ENCODE measurements around the gene ALCAM. TPM values are rescaled to one million over a fixed set of nuclear protein-coding genes. Genes with fewer than 3 reads are reported as not detected.

ALCAM gene
- total RNA-seq, 1 experiment from 2014 or later: 0.41 TPM

DNA sequence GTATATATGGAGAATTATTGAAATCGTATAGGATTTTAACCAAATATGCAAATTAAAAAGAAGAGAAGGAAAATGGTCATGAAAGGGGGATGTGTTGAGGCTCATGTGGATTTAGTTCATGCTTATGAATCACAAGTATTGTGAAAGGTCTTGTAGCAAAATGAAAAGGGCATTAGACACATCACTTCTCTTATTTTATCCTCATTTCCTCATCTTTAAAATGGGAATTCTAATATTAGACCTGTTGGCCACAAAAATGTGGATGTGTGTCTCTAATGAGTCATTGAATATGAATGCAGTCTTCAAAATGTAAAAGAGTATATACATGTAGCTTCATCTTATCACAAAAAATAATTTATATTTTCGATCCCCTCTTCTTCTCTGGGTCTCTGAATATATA, 14.9 kb upstream of the ALCAM start:
- POLR2A ChIA-PET: no interaction called here
- Histone ChIP-seq H3K4me3 (ENCODE audit: low read depth, low read length) (no peak overlapping the region), H3K36me3 (ENCODE audit: control insufficient read depth, insufficient read depth, low read length) (no peaks in the 10 kb centered on the region), H3K9me3 (no peaks in the 10 kb centered on the region), H3K4me1 (no peaks in the 10 kb centered on the region), H3K27me3 (replicated peaks; ENCODE audit: control insufficient read depth, insufficient read depth, low read length) (no peaks in the 10 kb centered on the region)
- TF ChIP-seq, protein P1, sequence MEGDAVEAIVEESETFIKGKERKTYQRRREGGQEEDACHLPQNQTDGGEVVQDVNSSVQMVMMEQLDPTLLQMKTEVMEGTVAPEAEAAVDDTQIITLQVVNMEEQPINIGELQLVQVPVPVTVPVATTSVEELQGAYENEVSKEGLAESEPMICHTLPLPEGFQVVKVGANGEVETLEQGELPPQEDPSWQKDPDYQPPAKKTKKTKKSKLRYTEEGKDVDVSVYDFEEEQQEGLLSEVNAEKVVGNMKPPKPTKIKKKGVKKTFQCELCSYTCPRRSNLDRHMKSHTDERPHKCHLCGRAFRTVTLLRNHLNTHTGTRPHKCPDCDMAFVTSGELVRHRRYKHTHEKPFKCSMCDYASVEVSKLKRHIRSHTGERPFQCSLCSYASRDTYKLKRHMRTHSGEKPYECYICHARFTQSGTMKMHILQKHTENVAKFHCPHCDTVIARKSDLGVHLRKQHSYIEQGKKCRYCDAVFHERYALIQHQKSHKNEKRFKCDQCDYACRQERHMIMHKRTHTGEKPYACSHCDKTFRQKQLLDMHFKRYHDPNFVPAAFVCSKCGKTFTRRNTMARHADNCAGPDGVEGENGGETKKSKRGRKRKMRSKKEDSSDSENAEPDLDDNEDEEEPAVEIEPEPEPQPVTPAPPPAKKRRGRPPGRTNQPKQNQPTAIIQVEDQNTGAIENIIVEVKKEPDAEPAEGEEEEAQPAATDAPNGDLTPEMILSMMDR (IDR thresholded peaks at IDR 0.05; ENCODE audit: insufficient read depth in 1 of 2, low read depth in 1 of 2, low read length in 1 of 2, severe bottlenecking in 1 of 2, unreplicated experiment in 1 of 2): no peak
- CTCF ChIA-PET: no interaction called here
- no peak overlapping the region for H3K27ac Mint-ChIP-seq (ENCODE audit: unreplicated experiment)
- no TSS peak for BruUV-seq (replicated peaks)
- H3K36me3 Mint-ChIP-seq (ENCODE audit: insufficient read depth, unreplicated experiment): no peaks in the 10 kb centered on the region
- intact Hi-C loops (cut with micrococcal nuclease; ENCODE audit: unreplicated experiment): no loop called here
- no peaks in the 10 kb centered on the region for H3K4me1 Mint-ChIP-seq (ENCODE audit: low read depth, unreplicated experiment)
- H3K4me3 Mint-ChIP-seq (ENCODE audit: unreplicated experiment): no peak overlapping the region
- no peak for DNase-seq
- no peaks in the 10 kb centered on the region for H3K9me3 Mint-ChIP-seq (ENCODE audit: unreplicated experiment)
- H3K27me3 Mint-ChIP-seq (ENCODE audit: insufficient read depth, unreplicated experiment): no peaks in the 10 kb centered on the region

DNA sequence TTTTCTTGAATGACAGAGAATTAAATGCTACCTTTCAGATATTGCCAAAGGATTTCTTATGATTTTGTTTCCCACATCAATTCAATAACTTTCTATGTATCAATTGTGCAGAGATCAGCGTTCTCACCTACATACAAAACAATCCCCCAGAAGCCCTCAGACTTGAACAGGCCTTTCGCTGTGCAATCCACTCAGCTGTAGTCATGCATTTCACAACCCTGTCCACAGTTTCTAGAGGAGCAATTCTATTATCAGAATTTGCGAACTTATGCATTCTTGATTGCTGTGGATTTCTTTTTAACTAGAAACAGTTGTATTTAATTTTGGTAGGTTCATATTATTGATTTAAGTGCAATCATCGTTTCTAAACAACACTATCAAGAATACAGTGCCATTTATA, 13.7 kb upstream of the ALCAM start:
- Histone ChIP-seq H3K4me3 (ENCODE audit: low read depth, low read length) (no peak overlapping the region), H3K36me3 (ENCODE audit: control insufficient read depth, insufficient read depth, low read length) (no peaks in the 10 kb centered on the region), H3K4me1 (no peaks in the 10 kb centered on the region), H3K27me3 (replicated peaks; ENCODE audit: control insufficient read depth, insufficient read depth, low read length) (no peaks in the 10 kb centered on the region), H3K9me3 (no peaks in the 10 kb centered on the region)
- Mint-ChIP-seq H3K9me3 (ENCODE audit: unreplicated experiment) (no peaks in the 10 kb centered on the region), H3K4me3 (ENCODE audit: unreplicated experiment) (no peak overlapping the region), H3K27me3 (ENCODE audit: insufficient read depth, unreplicated experiment) (peaks cover 3% of the 10 kb centered on the region), H3K27ac (ENCODE audit: unreplicated experiment) (no peak overlapping the region), H3K4me1 (ENCODE audit: low read depth, unreplicated experiment) (no peaks in the 10 kb centered on the region), H3K36me3 (ENCODE audit: insufficient read depth, unreplicated experiment) (no peaks in the 10 kb centered on the region)
- CTCF ChIA-PET: no interaction called here
- BruUV-seq (replicated peaks): no TSS peak
- POLR2A ChIA-PET: no interaction called here
- TF ChIP-seq, protein P1 (IDR thresholded peaks at IDR 0.05; ENCODE audit: insufficient read depth in 1 of 2, low read depth in 1 of 2, low read length in 1 of 2, severe bottlenecking in 1 of 2, unreplicated experiment in 1 of 2): no peak
- intact Hi-C loops (cut with micrococcal nuclease; ENCODE audit: unreplicated experiment): no loop called here
- DNase-seq: no peak

DNA sequence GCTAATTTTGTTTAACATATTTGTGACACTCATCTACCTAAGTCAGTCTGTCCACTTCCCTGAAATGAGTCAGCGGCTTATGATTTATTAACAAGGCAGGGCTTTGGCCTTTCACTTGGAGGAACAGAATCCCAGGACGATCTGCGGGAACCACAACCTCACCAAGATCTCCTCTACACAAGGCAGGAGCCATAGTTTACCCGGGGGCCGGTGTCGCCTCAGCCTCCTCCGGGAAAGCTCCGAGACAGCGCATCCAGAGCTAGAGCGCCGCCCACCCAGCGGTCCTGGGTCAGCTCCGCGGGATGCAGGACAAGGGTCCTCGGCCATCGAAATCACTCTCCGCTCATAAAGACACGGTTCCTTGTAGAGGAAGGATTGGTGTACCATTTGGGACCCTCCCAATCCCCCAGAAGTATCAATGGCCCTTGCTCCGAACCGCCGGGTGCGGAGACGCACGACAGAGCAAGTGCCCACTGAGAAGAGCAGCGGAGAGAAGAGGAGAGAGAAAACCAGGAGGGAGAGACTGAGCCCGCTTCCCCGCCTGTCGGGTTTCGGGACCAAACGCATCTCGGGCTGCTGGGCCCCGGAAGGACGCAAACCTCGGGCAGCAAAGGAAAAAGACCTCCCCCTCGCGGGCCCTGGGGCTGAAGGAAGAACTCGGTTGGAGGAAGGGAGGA, 13.1 kb upstream of the ALCAM start:
- intact Hi-C loops (cut with micrococcal nuclease; ENCODE audit: unreplicated experiment): no loop called here
- H3K36me3 ChIP-seq (ENCODE audit: control insufficient read depth, insufficient read depth, low read length): no peaks in the 10 kb centered on the region
- H3K27ac Mint-ChIP-seq (ENCODE audit: unreplicated experiment): no peak overlapping the region
- H3K4me1 ChIP-seq: no peaks in the 10 kb centered on the region
- TF ChIP-seq, protein P1 (IDR thresholded peaks at IDR 0.05; ENCODE audit: insufficient read depth in 1 of 2, low read depth in 1 of 2, low read length in 1 of 2, severe bottlenecking in 1 of 2, unreplicated experiment in 1 of 2): no peak
- H3K9me3 ChIP-seq: no peaks in the 10 kb centered on the region
- no TSS peak for BruUV-seq (replicated peaks)
- H3K36me3 Mint-ChIP-seq (ENCODE audit: insufficient read depth, unreplicated experiment): no peaks in the 10 kb centered on the region
- H3K27me3 Mint-ChIP-seq (ENCODE audit: insufficient read depth, unreplicated experiment): peaks cover 3% of the 10 kb centered on the region
- no peaks in the 10 kb centered on the region for H3K9me3 Mint-ChIP-seq (ENCODE audit: unreplicated experiment)
- no peaks in the 10 kb centered on the region for H3K4me1 Mint-ChIP-seq (ENCODE audit: low read depth, unreplicated experiment)
- POLR2A ChIA-PET: no interaction called here
- no peak for DNase-seq
- H3K27me3 ChIP-seq (replicated peaks; ENCODE audit: control insufficient read depth, insufficient read depth, low read length): no peaks in the 10 kb centered on the region
- H3K4me3 Mint-ChIP-seq (ENCODE audit: unreplicated experiment): no peak overlapping the region
- CTCF ChIA-PET: no interaction called here
- no peak overlapping the region for H3K4me3 ChIP-seq (ENCODE audit: low read depth, low read length)
